Omental fat pad (tissue), 4 donors: ENCODE data around the gene EGFL7. TPM values are rescaled to one million over a fixed set of nuclear protein-coding genes. Genes with fewer than 3 reads are reported as not detected.

ENCODE experiments used
- ATAC-seq: fragments of 150-250 bp; one replicate; pipeline ENCODE4 v1.9.1; 2016; ENCODE audit warnings: mild to moderate bottlenecking, moderate library complexity; ENCODE audit not compliant: low FRiP score
- DNase-seq: peaks from one replicate; pipeline ENCODE4 v3.0.0-alpha.2; 2019; ENCODE audit warnings: low spot score
- CTCF ChIP-seq, 3 donors: fragments of 450-650 bp; IDR thresholded peaks; one replicate each; pipeline ENCODE4 v1.5.1; 2016 to 2017; ENCODE audit warnings: antibody characterized with exemption in 3 of 3, mild to moderate bottlenecking in 3 of 3, moderate library complexity in 2 of 3
- total RNA-seq, 4 donors: library from RNA; depleted of rRNA; stranded (reverse); fragments of >200 nt; gene quantifications; one replicate each; pipeline ENCODE4 v1.1.0, GENCODE V29; 2016

The EGFL7 gene
- total RNA-seq, 4 donors from 2014 or later: 50.6 to 274 (median 145) TPM

- TF ChIP-seq CTCF (IDR thresholded peaks at IDR 0.05): no peak
- no peak for ATAC-seq
- DNase-seq: no peak
Measured at GRCh38 chr9:136616948-136617695, 45.6 kb upstream of the EGFL7 start.

- TF ChIP-seq CTCF (IDR thresholded peaks at IDR 0.05): no peak
- no peak for DNase-seq
- no peak for ATAC-seq
Measured at GRCh38 chr9:136617746-136618579, 44.8 kb upstream of the EGFL7 start.

- ATAC-seq (no peak), DNase-seq (no peak)
- TF ChIP-seq CTCF (IDR thresholded peaks at IDR 0.05): no peak
Measured at GRCh38 chr9:136618580-136619547, 43.9 kb upstream of the EGFL7 start.

- TF ChIP-seq CTCF (IDR thresholded peaks at IDR 0.05): no peak
- DNase-seq (no peak), ATAC-seq (no peak)
Measured at GRCh38 chr9:136619742-136620440, 42.8 kb upstream of the EGFL7 start.

GRCh38 chr9:136620441-136621018 lies 42.2 kb upstream of the EGFL7 start:
- DNase-seq (no peak), ATAC-seq (no peak)
- no peak for TF ChIP-seq CTCF (IDR thresholded peaks at IDR 0.05)
